Activated naive CD8-positive, alpha-beta T cell treated with anti-CD3 and anti-CD28 coated beads, Interleukin-2, amount 50 U/mL, for 24 hours (primary cell): ENCODE results near the gene FADS6.

Experiments
- ATAC-seq: fragments of 150-1000 bp; cut with Tn5 transposase; one replicate; pipeline ENCODE4 v1.10.0; 2021
- DNase-seq: peaks from one replicate; pipeline ENCODE4 v3.0.0; 2021
- H3K27ac Mint-ChIP-seq: one replicate; pipeline ENCODE4 v1.8.0; 2021; ENCODE audit warnings: mild to moderate bottlenecking, mixed read lengths
- H3K27me3 Mint-ChIP-seq: one replicate; pipeline ENCODE4 v1.8.0; 2021; ENCODE audit warnings: mixed read lengths
- H3K36me3 Mint-ChIP-seq: one replicate; pipeline ENCODE4 v1.8.0; 2021; ENCODE audit warnings: low read depth, mixed read lengths
- H3K4me1 Mint-ChIP-seq: one replicate; pipeline ENCODE4 v1.8.0; 2021; ENCODE audit warnings: mixed read lengths
- H3K4me3 Mint-ChIP-seq: one replicate; pipeline ENCODE4 v1.8.0; 2021; ENCODE audit warnings: mild to moderate bottlenecking, moderate library complexity, mixed read lengths
- H3K9me3 Mint-ChIP-seq: one replicate; pipeline ENCODE4 v1.8.0; 2021; ENCODE audit warnings: mixed read lengths

FADS6 gene, protein sequence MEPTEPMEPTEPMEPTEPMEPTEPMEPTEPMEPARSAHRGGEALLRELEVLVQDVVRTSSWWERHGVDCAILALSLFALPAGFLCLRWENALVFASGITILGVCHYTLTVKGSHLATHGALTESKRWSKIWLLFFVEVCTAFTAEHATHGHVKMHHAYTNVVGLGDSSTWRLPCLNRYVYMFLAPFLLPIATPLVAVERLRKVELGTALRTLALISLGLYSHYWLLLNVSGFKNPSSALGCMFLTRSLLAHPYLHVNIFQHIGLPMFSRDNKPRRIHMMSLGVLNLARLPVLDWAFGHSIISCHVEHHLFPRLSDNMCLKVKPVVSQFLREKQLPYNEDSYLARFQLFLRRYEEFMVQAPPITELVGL

GRCh38 chr17:74892974-74893911 is at the start of gene FADS6:
TSS of gene FADS6 (minus strand) at chr17:74893633. CDS start at chr17:74893595, 38 bp downstream.
- Mint-ChIP-seq H3K27ac (no peak within 1 kb of the TSS), H3K27me3 (peaks cover 40% of the 10 kb centered on the region), H3K9me3 (no peaks in the 10 kb centered on the region), H3K4me1 (peaks cover 3% of the 10 kb centered on the region), H3K36me3 (no peaks in the 10 kb centered on the region), H3K4me3 (peak within 1 kb of the TSS; percentile 28)
- ATAC-seq (no peak), DNase-seq (no peak)

GRCh38 chr17:74941128-74941725 is 47.8 kb upstream of the FADS6 start:
- Mint-ChIP-seq H3K4me3 (no peak overlapping the region), H3K36me3 (no peaks in the 10 kb centered on the region), H3K4me1 (peaks cover 2% of the 10 kb centered on the region), H3K27me3 (peaks cover 42% of the 10 kb centered on the region), H3K27ac (no peak overlapping the region), H3K9me3 (no peaks in the 10 kb centered on the region)
- DNase-seq (no peak), ATAC-seq (no peak)

DNA sequence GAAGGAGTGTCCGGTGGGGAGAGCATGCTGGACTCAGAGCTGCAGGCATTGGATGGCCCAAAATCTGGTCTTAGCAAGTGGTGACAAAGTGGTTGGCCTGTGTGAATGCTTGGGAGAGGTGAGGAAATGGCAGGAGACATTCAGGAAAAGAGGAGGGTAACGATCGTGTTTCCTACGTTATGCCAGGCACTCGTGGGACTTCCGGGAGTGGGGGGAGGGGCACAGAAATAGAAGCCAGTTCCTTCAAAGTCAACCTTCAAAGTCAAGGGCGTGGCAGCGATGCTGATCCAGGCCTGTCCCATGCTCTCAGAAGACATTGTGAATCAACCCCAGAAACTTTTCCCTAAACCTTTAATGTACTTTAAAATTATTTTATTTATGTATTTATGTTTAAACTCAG is 46.1 kb upstream of the FADS6 start:
- Mint-ChIP-seq H3K4me3 (no peak overlapping the region), H3K27ac (no peak overlapping the region), H3K36me3 (no peaks in the 10 kb centered on the region), H3K9me3 (no peaks in the 10 kb centered on the region), H3K27me3 (peaks cover 48% of the 10 kb centered on the region), H3K4me1 (peaks cover 2% of the 10 kb centered on the region)
- ATAC-seq (no peak), DNase-seq (no peak)

GRCh38 chr17:74938194-74938950 is 44.9 kb upstream of the FADS6 start:
- no peak for ATAC-seq
- DNase-seq, result no peak
- Mint-ChIP-seq H3K27me3 (peaks cover 55% of the 10 kb centered on the region), H3K27ac (no peak overlapping the region), H3K4me1 (peaks cover 2% of the 10 kb centered on the region), H3K36me3 (no peaks in the 10 kb centered on the region), H3K9me3 (no peaks in the 10 kb centered on the region), H3K4me3 (no peak overlapping the region)

GRCh38 chr17:74937064-74938051 is 43.9 kb upstream of the FADS6 start:
- Mint-ChIP-seq H3K9me3 (no peaks in the 10 kb centered on the region), H3K27ac (no peak overlapping the region), H3K4me3 (no peak overlapping the region)

GRCh38 chr17:74936470-74936799 is 43.0 kb upstream of the FADS6 start:
- ATAC-seq, result no peak
- H3K4me3 Mint-ChIP-seq, result no peak overlapping the region
- H3K4me1 Mint-ChIP-seq, result peaks cover 2% of the 10 kb centered on the region
- H3K9me3 Mint-ChIP-seq, result no peaks in the 10 kb centered on the region
- H3K27ac Mint-ChIP-seq, result no peak overlapping the region
- DNase-seq, result no peak
- H3K36me3 Mint-ChIP-seq, result no peaks in the 10 kb centered on the region
- H3K27me3 Mint-ChIP-seq, result peaks cover 59% of the 10 kb centered on the region

More at GRCh38 chr17:74937064-74938051, 43.9 kb upstream of the FADS6 start:
- Mint-ChIP-seq H3K27me3 (peaks cover 60% of the 10 kb centered on the region), H3K36me3 (no peaks in the 10 kb centered on the region), H3K4me1 (peaks cover 2% of the 10 kb centered on the region)
- DNase-seq, result no peak
- no peak for ATAC-seq

DNA sequence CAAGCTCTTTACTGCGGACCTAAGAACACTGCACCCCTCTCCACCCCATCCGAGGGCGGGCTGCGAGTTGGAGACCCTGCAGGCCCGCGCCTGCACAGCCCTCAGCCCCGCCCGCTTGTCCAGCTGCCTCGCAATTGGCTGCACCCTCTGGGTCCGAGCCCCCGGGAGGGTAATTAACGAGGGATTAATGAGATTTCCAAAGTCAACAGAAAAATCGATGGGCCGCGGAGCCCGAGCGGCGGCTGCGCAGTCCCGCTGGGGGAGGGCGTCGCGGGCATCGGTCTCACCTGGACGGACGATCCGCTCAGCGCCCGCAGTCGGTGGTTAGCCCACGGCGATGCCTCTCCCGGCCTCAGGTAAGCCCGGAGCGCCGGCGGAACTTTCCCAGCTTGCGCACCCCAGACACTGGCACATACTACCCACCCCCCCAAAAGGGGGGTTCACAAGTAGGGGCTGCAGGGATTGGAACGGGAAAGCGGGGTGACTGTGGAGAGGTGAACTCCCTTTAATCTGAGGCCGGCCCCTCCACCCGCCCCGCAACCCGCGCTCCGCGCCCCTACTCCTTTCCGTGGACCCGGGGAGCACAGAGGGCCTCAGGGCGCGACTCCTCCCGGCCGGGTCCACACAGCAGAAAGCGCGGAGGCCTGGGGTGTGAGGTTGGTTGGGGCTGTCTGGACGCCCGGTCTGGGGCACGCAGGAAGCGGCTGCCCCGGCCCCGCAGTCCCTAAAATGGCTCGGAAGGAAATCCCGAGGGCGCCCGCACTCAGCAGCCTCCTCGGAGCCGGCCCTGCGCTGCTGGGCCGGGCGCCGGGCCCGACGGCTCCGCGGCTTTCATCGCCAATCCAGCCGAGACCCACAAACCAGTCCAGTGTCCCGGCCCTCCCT is 42.4 kb upstream of the FADS6 start, which contains the start of gene OTOP3:
OTOP3 (plus strand) TSS at position 314 of the 885 bp plus-strand sequence; CDS start at position 338, 24 bp downstream.
- H3K4me3 Mint-ChIP-seq, result no peak within 1 kb of the TSS
- no peak for ATAC-seq

GRCh38 chr17:74935048-74935447 is 41.6 kb upstream of the FADS6 start:
- DNase-seq, result no peak
- no peak overlapping the region for H3K4me3 Mint-ChIP-seq
- no peak for ATAC-seq
- H3K4me1 Mint-ChIP-seq, result peaks cover 2% of the 10 kb centered on the region
- no peak overlapping the region for H3K27ac Mint-ChIP-seq
- no peaks in the 10 kb centered on the region for H3K9me3 Mint-ChIP-seq
- H3K27me3 Mint-ChIP-seq, result peaks cover 68% of the 10 kb centered on the region
- H3K36me3 Mint-ChIP-seq, result no peaks in the 10 kb centered on the region

More for the DNA sequence above, 42.4 kb upstream of the FADS6 start, which contains the start of gene OTOP3:
- Mint-ChIP-seq H3K9me3 (no peaks in the 10 kb centered on the region), H3K36me3 (no peaks in the 10 kb centered on the region), H3K27me3 (peaks cover 64% of the 10 kb centered on the region), H3K27ac (no peak within 1 kb of the TSS), H3K4me1 (peaks cover 2% of the 10 kb centered on the region)
- no peak for DNase-seq

GRCh38 chr17:74930535-74931036 is 37.2 kb upstream of the FADS6 start:
- Mint-ChIP-seq H3K27me3 (peaks cover 53% of the 10 kb centered on the region), H3K27ac (no peak overlapping the region), H3K4me3 (no peak overlapping the region), H3K4me1 (no peaks in the 10 kb centered on the region), H3K9me3 (no peaks in the 10 kb centered on the region), H3K36me3 (no peaks in the 10 kb centered on the region)
- ATAC-seq (no peak), DNase-seq (no peak)

DNA sequence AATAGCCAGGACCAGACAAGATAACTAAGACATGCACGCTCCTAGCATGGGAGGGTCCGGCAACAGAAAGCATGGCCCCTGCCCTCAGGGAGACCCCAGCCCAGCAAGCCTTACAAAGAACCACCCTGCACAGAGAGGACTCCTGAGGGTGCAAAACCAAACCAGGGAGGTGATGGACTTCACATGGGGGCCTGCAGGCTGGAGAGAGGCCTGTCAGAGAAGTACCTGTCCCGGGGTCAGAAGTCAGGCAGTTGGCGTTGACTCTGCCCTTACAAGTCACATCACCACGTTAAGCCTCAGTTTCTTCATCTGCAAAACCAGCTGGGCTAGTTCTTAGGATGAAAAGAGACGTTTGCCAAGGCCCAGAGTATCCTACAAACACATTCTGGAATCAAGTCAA is 35.4 kb upstream of the FADS6 start:
- DNase-seq (no peak), ATAC-seq (no peak)
- H3K9me3 Mint-ChIP-seq, result no peaks in the 10 kb centered on the region
- H3K27me3 Mint-ChIP-seq, result peaks cover 54% of the 10 kb centered on the region
- peaks cover 3% of the 10 kb centered on the region for H3K4me1 Mint-ChIP-seq
- no peak overlapping the region for H3K4me3 Mint-ChIP-seq
- H3K36me3 Mint-ChIP-seq, result no peaks in the 10 kb centered on the region
- H3K27ac Mint-ChIP-seq, result no peak overlapping the region

DNA sequence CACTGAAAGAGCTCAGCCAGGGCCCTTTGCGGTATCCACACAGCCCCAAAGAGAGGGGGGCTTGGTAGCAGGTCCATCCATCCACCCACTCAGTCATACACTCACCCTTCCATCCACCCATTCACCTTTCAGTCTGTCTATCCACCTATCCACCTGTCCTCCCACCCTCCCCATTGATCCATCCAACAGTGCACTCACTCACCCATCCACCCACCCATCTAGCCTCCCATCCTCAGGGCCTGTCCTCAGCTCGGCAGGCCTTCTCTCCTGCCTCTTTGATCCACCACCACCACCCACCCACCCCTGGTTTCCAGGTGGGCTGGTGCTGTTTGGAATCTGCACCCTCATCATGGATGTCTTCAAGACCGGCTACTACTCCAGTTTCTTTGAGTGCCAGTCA is 31.8 kb upstream of the FADS6 start:
- Mint-ChIP-seq H3K4me3 (no peak overlapping the region), H3K4me1 (peaks cover 6% of the 10 kb centered on the region), H3K27ac (no peak overlapping the region), H3K27me3 (peaks cover 59% of the 10 kb centered on the region), H3K9me3 (no peaks in the 10 kb centered on the region), H3K36me3 (no peaks in the 10 kb centered on the region)
- no peak for DNase-seq
- no peak for ATAC-seq

DNA sequence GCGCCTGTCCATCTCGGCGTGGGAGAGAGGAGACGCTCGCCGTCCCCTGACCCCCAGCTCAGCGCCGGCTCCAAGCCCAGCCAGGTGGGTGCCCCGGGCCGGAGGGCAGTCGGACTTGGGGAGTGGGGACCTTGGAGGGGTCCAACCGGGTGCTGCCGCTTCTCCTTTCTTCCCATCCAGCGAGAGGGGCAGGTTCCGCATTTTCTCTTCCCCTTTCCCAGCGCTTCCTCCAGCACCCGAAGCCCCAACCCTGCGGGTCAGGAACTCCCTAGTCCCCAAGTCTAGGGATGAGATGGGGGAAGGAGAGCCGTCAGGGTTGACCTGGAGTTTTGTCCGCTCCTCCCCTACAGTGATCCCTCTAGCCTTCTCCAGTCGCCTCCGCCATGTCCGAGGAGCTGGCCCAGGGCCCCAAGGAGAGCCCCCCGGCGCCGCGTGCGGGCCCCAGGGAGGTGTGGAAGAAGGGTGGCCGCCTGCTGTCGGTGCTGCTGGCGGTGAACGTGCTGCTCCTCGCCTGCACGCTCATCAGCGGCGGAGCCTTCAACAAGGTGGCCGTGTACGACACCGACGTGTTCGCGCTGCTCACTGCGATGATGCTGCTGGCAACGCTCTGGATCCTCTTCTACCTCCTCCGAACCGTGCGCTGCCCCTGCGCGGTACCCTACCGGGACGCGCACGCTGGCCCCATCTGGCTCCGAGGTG is 31.0 kb upstream of the FADS6 start, which contains the start of gene OTOP2:
OTOP2 (plus strand) TSS at position 24 of the 699 bp plus-strand sequence; CDS start at position 384, 360 bp downstream.
- Mint-ChIP-seq H3K36me3 (no peaks in the 10 kb centered on the region), H3K27me3 (peaks cover 59% of the 10 kb centered on the region), H3K9me3 (no peaks in the 10 kb centered on the region), H3K27ac (no peak within 1 kb of the TSS), H3K4me3 (peak within 1 kb of the TSS; percentile 42), H3K4me1 (peaks cover 6% of the 10 kb centered on the region)
- DNase-seq (no peak), ATAC-seq (peak; percentile 16)
